ENCODE results near the gene TMEM214. TPM values are rescaled to one million over a fixed set of nuclear protein-coding genes. Genes with fewer than 3 reads are reported as not detected.
A peak's percentile ranks its signal among the peaks of the same experiment; 100 is the strongest.

Gene TMEM214
- total RNA-seq, 2 donors from 2014 or later, result 52.7 to 63.7 TPM

DNA sequence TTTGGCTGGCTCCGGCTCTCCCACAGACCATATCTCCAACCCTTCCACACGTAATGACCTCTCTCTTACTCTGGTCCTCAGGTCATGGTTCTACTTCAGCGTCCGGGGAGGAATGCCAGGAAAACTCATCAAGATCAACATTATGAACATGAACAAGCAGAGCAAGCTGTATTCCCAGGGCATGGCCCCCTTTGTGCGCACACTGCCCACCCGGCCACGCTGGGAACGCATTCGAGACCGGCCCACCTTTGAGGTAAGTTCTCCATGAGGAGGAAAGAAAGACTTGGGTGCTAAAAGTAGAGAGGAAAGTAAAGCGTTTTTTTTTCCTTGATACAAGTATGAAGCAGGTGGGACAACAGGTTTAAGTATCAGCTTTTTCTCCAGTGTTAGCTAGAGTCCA is 20.6 kb downstream of the TMEM214 start:
- peak overlapping the region; percentile 48 for H3K27ac Mint-ChIP-seq
- no peaks in the 10 kb centered on the region for H3K27me3 ChIP-seq (ENCODE audit: control insufficient read depth, insufficient read depth, low read length, poor library complexity, severe bottlenecking)
- peak overlapping the region; percentile 90 for H3K4me3 Mint-ChIP-seq
- TF ChIP-seq, protein P1, sequence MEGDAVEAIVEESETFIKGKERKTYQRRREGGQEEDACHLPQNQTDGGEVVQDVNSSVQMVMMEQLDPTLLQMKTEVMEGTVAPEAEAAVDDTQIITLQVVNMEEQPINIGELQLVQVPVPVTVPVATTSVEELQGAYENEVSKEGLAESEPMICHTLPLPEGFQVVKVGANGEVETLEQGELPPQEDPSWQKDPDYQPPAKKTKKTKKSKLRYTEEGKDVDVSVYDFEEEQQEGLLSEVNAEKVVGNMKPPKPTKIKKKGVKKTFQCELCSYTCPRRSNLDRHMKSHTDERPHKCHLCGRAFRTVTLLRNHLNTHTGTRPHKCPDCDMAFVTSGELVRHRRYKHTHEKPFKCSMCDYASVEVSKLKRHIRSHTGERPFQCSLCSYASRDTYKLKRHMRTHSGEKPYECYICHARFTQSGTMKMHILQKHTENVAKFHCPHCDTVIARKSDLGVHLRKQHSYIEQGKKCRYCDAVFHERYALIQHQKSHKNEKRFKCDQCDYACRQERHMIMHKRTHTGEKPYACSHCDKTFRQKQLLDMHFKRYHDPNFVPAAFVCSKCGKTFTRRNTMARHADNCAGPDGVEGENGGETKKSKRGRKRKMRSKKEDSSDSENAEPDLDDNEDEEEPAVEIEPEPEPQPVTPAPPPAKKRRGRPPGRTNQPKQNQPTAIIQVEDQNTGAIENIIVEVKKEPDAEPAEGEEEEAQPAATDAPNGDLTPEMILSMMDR (conservative IDR thresholded peaks at IDR 0.05), result no peak
- H3K36me3 Mint-ChIP-seq (ENCODE audit: low read depth), result peaks cover 39% of the 10 kb centered on the region
- no peak overlapping the region for H3K9ac ChIP-seq (ENCODE audit: extremely low read depth, low read length, poor library complexity, severe bottlenecking)
- no peaks in the 10 kb centered on the region for H3K27me3 Mint-ChIP-seq (ENCODE audit: insufficient read depth)
- 80 to 84% methylated on average over 7 to 11 of the region's 11 CpGs for WGBS, 2 experiments (ENCODE audit: insufficient coverage in 1 of 2, insufficient read length in 1 of 2)
- no peaks in the 10 kb centered on the region for H3K9me3 ChIP-seq (ENCODE audit: control insufficient read depth, low read length)
- no peak overlapping the region for H3K27ac ChIP-seq (ENCODE audit: low read depth, low read length)
- DNase-seq, result no peak
- peaks cover 24% of the 10 kb centered on the region for H3K4me1 Mint-ChIP-seq
- peaks cover 14% of the 10 kb centered on the region for H3K4me1 ChIP-seq (ENCODE audit: control insufficient read depth, insufficient read depth, low read length)
- H3K4me3 ChIP-seq (ENCODE audit: low read length), result no peak overlapping the region
- H3K36me3 ChIP-seq (ENCODE audit: control insufficient read depth, insufficient read depth, low read length), result peaks cover 42% of the 10 kb centered on the region
- peaks cover 2% of the 10 kb centered on the region for H3K9me3 Mint-ChIP-seq

DNA sequence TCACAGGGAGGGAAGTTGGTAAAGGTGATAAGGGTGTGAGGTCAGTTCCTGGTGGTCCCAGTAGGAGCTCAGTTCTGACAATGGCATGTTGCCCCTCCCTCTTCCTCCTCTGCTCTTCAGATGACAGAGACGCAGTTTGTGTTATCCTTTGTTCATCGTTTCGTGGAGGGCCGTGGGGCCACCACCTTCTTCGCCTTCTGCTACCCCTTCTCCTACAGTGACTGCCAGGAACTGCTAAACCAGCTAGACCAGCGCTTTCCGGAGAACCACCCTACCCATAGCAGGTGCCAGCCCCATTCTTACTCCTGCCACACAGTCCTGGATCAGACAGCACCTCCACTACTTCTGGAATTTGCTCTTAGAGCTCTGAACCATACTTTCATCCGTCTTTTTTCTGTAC is 21.0 kb downstream of the TMEM214 start:
- TF ChIP-seq, protein P1 (conservative IDR thresholded peaks at IDR 0.05), result no peak
- H3K4me1 ChIP-seq (ENCODE audit: control insufficient read depth, insufficient read depth, low read length), result peaks cover 14% of the 10 kb centered on the region
- 79 to 100% methylated on average over 2 to 8 of the region's 8 CpGs for WGBS, 2 experiments (ENCODE audit: insufficient coverage in 1 of 2, insufficient read length in 1 of 2)
- Mint-ChIP-seq H3K27me3 (ENCODE audit: insufficient read depth) (no peaks in the 10 kb centered on the region), H3K4me1 (peaks cover 24% of the 10 kb centered on the region), H3K27ac (peak overlapping the region; percentile 48), H3K36me3 (ENCODE audit: low read depth) (peaks cover 42% of the 10 kb centered on the region), H3K9me3 (peaks cover 2% of the 10 kb centered on the region), H3K4me3 (no peak overlapping the region)
- DNase-seq, result no peak
- no peaks in the 10 kb centered on the region for H3K9me3 ChIP-seq (ENCODE audit: control insufficient read depth, low read length)
- H3K36me3 ChIP-seq (ENCODE audit: control insufficient read depth, insufficient read depth, low read length), result peaks cover 42% of the 10 kb centered on the region
- no peak overlapping the region for H3K27ac ChIP-seq (ENCODE audit: low read depth, low read length)
- no peak overlapping the region for H3K4me3 ChIP-seq (ENCODE audit: low read length)
- H3K9ac ChIP-seq (ENCODE audit: extremely low read depth, low read length, poor library complexity, severe bottlenecking), result no peak overlapping the region
- no peaks in the 10 kb centered on the region for H3K27me3 ChIP-seq (ENCODE audit: control insufficient read depth, insufficient read depth, low read length, poor library complexity, severe bottlenecking)

DNA sequence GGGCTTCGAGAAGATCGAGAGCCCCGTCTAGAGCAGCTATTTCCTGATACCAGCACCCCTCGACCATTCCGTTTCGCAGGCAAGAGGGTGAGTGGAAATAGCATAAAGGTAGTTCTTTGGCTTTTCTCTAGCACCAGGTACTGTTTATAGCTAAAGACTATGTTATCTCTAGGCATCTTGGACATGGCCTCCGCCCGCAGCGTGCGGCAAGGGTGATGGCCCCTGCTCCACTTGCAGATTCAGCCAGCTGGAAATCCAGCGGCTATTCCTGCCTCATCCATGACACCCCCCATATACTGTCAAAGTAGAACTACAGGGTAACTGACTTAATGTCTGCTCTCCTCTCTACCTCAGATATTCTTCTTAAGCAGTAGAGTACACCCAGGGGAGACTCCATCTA is 22.0 kb downstream of the TMEM214 start:
- Mint-ChIP-seq H3K9me3 (peaks cover 2% of the 10 kb centered on the region), H3K36me3 (ENCODE audit: low read depth) (peaks cover 47% of the 10 kb centered on the region), H3K4me1 (peaks cover 18% of the 10 kb centered on the region), H3K4me3 (no peak overlapping the region), H3K27ac (no peak overlapping the region), H3K27me3 (ENCODE audit: insufficient read depth) (no peaks in the 10 kb centered on the region)
- Histone ChIP-seq H3K27me3 (ENCODE audit: control insufficient read depth, insufficient read depth, low read length, poor library complexity, severe bottlenecking) (no peaks in the 10 kb centered on the region), H3K36me3 (ENCODE audit: control insufficient read depth, insufficient read depth, low read length) (peaks cover 42% of the 10 kb centered on the region), H3K4me1 (ENCODE audit: control insufficient read depth, insufficient read depth, low read length) (peaks cover 14% of the 10 kb centered on the region), H3K9ac (ENCODE audit: extremely low read depth, low read length, poor library complexity, severe bottlenecking) (no peak overlapping the region), H3K9me3 (ENCODE audit: control insufficient read depth, low read length) (no peaks in the 10 kb centered on the region), H3K4me3 (ENCODE audit: low read length) (no peak overlapping the region), H3K27ac (ENCODE audit: low read depth, low read length) (no peak overlapping the region)
- TF ChIP-seq, protein P1 (conservative IDR thresholded peaks at IDR 0.05), result no peak
- DNase-seq, result no peak
- 97 to 100% methylated on average over 6 to 11 of the region's 11 CpGs for WGBS, 2 experiments (ENCODE audit: insufficient coverage in 1 of 2, insufficient read length in 1 of 2)

Data from endodermal cell (in vitro differentiated cells).